Activated T-cell treated with anti-CD3 and anti-CD28 coated beads for 24 hours (primary cell): ENCODE measurements around the gene OBSL1.

Experiments used
- DNase-seq: peaks from one replicate; pipeline ENCODE4 v3.0.0-alpha.2; 2020; ENCODE audit warnings: low read depth

The OBSL1 gene

GRCh38 chr2:219511547-219512325 is 59.6 kb downstream of the OBSL1 start:
- no peak for DNase-seq

GRCh38 chr2:219510512-219511135 is 60.7 kb downstream of the OBSL1 start:
- DNase-seq: no peak

DNA sequence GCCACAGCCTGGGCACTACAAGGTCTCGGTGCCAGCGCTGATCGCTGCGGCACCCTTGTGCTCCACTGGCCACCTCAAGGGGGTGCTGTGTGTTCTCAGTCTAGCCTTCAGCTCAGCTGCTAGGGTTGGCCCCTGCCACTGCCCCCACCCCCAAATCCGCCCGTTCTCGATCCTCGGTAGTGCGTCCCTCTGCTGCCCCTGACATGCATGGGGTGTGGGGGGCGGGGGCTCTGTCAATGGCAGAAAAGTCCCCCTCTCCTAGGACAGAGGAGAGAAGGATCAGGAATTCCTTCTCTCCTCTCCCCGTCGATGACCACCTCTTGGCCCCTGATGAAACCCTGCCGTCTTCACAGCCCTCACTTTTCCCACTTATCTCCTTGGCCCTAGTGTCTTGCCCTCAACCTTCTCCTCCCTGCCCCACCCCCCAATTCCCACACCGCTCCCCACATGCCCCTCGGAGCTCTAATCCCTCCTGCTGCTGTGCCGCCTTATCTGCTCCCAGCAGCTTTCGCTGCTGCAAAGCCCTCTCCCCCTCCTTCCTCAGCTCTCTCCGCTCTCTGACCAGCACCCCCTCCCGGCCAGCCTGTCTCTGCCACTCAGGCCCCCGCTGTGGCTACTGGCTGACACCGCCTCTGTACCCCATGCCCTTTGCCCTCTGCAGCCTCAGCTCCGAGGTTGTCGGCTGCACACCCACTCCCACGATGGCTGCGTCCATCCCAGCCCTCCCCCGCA is 61.4 kb downstream of the OBSL1 start:
- peak; percentile 14 for DNase-seq

DNA sequence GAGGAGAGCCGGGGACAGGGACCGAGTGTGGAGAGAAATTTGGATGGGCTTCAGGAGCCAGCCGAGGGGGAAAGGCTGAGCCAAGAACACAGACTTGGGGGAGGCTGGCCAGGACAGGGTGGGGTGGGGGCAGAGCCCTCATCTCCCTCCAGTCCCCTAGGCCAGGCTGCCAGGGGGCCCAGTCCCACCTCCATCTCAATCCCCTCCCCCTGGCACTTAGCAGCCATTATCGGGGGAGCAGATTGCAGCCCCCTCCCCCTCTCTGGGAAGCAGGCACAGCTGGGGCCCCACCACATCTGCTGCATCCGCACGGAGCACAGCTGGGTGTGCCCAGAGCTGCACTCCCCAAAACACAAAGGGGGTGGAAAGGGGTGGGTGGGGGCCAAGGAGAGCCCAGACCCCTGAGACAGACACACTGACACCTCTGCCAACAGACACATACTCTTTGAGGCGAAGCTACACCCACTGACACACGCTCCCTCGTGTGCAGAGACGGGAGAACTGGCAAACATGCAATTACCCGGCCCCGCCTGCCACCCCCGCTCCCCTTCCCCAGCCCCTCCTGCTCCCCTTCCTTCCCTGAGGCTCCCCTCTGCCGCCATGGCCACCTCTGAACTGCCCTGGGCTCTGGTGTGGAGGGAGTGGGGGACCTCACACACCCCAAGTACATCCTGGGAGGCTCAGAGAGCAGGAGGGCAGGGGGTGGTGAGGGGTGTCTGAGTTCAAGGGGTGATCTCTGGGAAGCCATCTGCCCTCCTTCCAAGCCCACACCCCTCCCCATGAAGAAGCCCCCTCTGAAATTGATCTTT is 62.2 kb downstream of the OBSL1 start:
- DNase-seq: no peak

DNA sequence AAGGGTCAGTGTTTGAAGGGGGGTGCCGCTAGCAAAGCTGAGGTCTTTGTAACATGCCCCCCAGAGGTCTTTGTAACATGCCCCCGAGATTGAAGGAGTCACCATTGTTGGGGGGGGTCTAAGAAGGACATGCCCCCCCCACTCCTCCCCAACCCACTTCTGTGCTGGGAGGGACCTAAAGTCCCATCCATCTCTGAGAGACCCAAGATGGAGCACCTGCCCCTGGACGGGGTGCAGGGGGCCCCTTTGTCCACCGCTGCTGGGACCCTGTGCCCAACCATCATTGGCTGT is 63.0 kb downstream of the OBSL1 start:
- DNase-seq: no peak

GRCh38 chr2:219507581-219508443 is 63.5 kb downstream of the OBSL1 start:
- no peak for DNase-seq

GRCh38 chr2:219506802-219507526 is 64.4 kb downstream of the OBSL1 start:
- no peak for DNase-seq

- DNase-seq: no peak
Measured at GRCh38 chr2:219506153-219506801, 65.1 kb downstream of the OBSL1 start.

DNA sequence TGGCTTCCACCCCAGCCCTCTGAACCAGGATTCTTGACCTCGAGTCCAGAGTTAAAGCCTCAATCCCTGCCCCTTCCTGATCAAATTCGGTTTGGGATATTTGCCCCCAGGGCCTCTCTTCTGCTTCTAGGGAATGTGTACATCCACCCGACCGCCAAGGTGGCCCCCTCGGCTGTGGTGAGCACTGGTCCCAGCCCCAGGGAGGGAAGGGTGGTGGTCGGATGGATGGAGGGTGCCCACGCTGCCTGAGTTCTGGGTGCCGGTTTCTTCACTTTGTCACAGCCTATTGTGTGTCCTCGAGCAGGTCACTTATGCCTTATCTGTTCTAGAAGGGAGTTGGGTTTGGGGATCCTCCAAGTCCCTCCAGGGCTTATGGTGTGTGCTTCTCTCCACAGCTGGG is 65.8 kb downstream of the OBSL1 start:
- no peak for DNase-seq

DNA sequence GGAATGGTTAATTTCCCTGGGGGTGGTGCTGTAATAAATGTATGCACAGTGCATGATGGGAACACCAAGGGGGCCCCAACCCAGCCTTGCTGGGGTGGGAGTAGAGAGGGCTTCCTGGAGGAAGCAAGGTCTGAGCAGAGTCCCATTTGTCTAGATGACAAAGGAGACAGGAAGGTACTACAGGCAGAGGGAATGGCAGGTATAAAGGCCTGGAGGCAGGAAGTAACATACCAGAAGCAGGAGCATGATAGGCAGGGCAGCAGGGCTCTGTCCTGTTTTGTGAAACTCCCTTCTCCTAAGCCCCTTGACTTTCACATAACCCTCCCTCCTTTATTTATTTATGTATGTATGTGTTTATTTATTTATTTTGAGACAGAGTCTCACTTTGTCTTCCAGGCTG is 68.7 kb downstream of the OBSL1 start:
- no peak for DNase-seq

- no peak for DNase-seq
Measured at GRCh38 chr2:219501849-219502248, 69.5 kb downstream of the OBSL1 start.
